ENCODE data around the gene NEURL3. TPM values are rescaled to one million over a fixed set of nuclear protein-coding genes. Genes with fewer than 3 reads are reported as not detected.

The NEURL3 gene
- total and polyA plus RNA-seq, 2 experiments from 2014 or later, result 1.8 to 8.1 TPM

DNA sequence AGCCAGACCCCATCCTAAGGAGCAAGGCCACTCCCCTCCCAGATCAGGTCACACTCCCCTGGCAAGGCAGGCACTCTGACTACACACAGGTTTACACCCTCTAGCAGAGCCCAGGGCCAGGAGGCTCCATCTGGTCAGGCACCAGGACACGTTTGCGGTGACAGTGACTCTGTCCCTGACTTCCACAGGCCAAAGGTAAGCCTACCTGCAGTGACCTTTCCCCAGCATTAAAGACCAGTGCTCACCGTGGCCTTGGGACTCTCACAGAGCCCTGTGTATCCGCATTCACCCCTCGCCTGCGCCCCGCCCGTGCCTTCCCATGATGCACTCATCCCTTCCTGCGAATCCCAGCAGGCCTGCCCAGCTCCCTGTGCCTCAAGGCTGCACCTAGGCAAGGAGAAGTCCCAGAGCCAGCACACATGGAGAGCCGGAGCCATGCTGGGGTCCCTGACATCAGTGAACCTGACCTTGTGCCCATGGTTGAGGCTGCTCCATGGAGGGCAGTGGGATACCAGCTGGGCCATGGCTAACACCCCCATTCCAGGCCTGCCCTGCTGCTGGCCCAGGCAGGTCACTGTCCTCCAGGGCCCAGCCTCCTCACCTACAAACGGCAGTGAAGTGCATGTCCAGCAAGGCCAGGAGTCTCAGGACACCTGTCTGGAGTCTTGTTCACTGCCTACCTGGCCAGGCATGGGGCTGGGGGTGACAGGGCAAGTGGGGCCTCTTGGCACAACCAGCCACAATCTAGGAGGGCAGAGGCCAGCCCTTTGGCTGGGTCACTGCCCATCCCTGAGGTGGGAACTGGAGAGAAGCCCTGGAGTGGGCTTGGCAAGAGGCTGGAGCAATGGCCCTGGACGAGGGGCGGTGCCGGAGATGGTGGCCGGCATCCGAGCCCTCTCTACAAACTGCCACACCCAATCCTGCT lies 3.0 kb downstream of the NEURL3 start:
- Histone ChIP-seq H2AFZ (no peak overlapping the region), H3K27me3 (no peaks in the 10 kb centered on the region), H3K79me2 (no peaks in the 10 kb centered on the region), H3K27ac (no peak overlapping the region), H3K9me2 (replicated peaks; ENCODE audit: insufficient read depth) (no peaks in the 10 kb centered on the region), H3K4me2 (no peak overlapping the region), H3K4me1 (ENCODE audit: insufficient read depth) (peaks cover 11% of the 10 kb centered on the region), H3K4me3 (no peak overlapping the region), H4K20me1 (ENCODE audit: insufficient read depth, poor library complexity, severe bottlenecking) (no peaks in the 10 kb centered on the region), H3K36me3 (replicated peaks; ENCODE audit: insufficient read depth, low read depth) (no peaks in the 10 kb centered on the region), H3K9me3 (ENCODE audit: low read depth) (no peaks in the 10 kb centered on the region)
- DNase-seq (ENCODE audit: low spot score), result peak; percentile 42
- WGBS (ENCODE audit: low lambda C conversion rate, missing lambda C conversion rate), result 78% methylated on average over 16 of the region's 16 CpGs
- no peak for TF ChIP-seq EZH2phosphoT487 (IDR thresholded peaks at IDR 0.05; ENCODE audit: low read depth, severe bottlenecking, unreplicated experiment)
- TF ChIP-seq, protein P1, sequence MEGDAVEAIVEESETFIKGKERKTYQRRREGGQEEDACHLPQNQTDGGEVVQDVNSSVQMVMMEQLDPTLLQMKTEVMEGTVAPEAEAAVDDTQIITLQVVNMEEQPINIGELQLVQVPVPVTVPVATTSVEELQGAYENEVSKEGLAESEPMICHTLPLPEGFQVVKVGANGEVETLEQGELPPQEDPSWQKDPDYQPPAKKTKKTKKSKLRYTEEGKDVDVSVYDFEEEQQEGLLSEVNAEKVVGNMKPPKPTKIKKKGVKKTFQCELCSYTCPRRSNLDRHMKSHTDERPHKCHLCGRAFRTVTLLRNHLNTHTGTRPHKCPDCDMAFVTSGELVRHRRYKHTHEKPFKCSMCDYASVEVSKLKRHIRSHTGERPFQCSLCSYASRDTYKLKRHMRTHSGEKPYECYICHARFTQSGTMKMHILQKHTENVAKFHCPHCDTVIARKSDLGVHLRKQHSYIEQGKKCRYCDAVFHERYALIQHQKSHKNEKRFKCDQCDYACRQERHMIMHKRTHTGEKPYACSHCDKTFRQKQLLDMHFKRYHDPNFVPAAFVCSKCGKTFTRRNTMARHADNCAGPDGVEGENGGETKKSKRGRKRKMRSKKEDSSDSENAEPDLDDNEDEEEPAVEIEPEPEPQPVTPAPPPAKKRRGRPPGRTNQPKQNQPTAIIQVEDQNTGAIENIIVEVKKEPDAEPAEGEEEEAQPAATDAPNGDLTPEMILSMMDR (IDR thresholded peaks at IDR 0.05; ENCODE audit: poor library complexity), result no peak
- TF ChIP-seq EZH2 (IDR thresholded peaks at IDR 0.05; ENCODE audit: borderline replicate concordance), result no peak

DNA sequence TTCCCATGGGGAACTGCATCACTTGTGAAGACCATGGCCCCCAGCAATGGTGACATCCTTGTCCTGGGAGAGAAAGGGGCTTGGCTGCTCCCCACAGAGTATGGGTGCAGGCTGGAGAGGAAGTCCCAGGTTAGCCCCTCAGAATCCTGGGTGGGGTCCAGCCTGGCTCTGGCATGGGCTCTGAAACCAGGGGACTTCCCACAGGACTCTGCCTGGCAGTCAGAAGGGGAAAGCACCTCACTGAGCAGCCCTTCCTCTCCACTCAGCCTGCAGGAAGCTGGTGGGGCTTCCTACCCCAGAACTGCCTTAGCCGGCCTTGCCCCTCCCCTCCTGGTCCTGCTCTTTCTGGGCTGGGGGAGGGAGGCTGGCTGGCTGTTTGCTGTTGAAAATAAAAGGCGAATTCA lies 3.7 kb downstream of the NEURL3 start:
- no peaks in the 10 kb centered on the region for H3K9me2 ChIP-seq (replicated peaks; ENCODE audit: insufficient read depth)
- H3K4me2 ChIP-seq, result no peak overlapping the region
- peaks cover 10% of the 10 kb centered on the region for H3K4me1 ChIP-seq (ENCODE audit: insufficient read depth)
- no peaks in the 10 kb centered on the region for H3K27me3 ChIP-seq
- H3K27ac ChIP-seq, result no peak overlapping the region
- H2AFZ ChIP-seq, result no peak overlapping the region
- 45% methylated on average over 2 of the region's 2 CpGs for WGBS (ENCODE audit: low lambda C conversion rate, missing lambda C conversion rate)
- DNase-seq (ENCODE audit: low spot score), result peak; percentile 8
- TF ChIP-seq EZH2phosphoT487 (IDR thresholded peaks at IDR 0.05; ENCODE audit: low read depth, severe bottlenecking, unreplicated experiment), result no peak
- TF ChIP-seq, protein P1 (IDR thresholded peaks at IDR 0.05; ENCODE audit: poor library complexity), result no peak
- TF ChIP-seq EZH2 (IDR thresholded peaks at IDR 0.05; ENCODE audit: borderline replicate concordance), result no peak
- H4K20me1 ChIP-seq (ENCODE audit: insufficient read depth, poor library complexity, severe bottlenecking), result no peaks in the 10 kb centered on the region
- H3K9me3 ChIP-seq (ENCODE audit: low read depth), result no peaks in the 10 kb centered on the region
- H3K36me3 ChIP-seq (replicated peaks; ENCODE audit: insufficient read depth, low read depth), result no peaks in the 10 kb centered on the region
- H3K79me2 ChIP-seq, result no peaks in the 10 kb centered on the region
- no peak overlapping the region for H3K4me3 ChIP-seq

DNA sequence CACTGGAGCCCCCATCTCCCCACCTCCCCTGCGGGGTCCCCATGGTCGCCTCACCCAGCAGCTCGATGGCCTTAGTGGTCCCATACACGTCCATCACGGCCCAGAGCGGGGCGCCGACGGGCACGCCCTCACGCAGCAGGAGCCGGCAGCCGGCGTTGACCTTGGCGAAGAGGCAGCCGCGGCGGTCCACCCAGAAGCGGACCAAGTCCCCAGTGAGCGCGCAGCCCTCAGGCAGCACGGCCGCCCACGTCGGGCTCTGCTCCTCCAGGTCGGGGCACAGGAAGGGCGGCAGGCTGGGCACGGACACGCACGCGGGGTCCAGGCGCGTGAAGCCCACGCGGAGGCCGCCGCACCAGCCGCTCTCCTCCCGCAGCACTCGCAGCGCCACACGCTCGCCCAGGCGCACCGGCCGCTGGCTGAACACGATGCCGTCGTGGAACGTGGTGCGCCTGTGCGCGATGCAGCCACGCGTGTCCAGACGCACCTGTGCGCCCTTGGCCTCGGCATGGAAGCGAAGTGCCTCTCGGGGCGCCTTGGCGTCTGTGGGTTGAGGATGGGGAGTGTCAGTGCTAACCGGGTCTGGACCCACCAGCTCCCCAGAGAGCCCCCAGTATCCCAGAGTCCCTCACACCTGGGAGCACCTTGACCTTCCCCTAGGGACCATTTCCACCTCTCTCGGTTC lies 4.6 kb downstream of the NEURL3 start:
- no peaks in the 10 kb centered on the region for H3K9me2 ChIP-seq (replicated peaks; ENCODE audit: insufficient read depth)
- TF ChIP-seq EZH2phosphoT487 (IDR thresholded peaks at IDR 0.05; ENCODE audit: low read depth, severe bottlenecking, unreplicated experiment) (no peak), EZH2 (IDR thresholded peaks at IDR 0.05; ENCODE audit: borderline replicate concordance) (no peak)
- TF ChIP-seq, protein P1 (IDR thresholded peaks at IDR 0.05; ENCODE audit: poor library complexity), result no peak
- 98% methylated on average over 57 of the region's 64 CpGs for WGBS (ENCODE audit: low lambda C conversion rate, missing lambda C conversion rate)

More for the DNA sequence above, 4.6 kb downstream of the NEURL3 start:
- peak; percentile 4 for DNase-seq (ENCODE audit: low spot score)
- H3K4me1 ChIP-seq (ENCODE audit: insufficient read depth), result peaks cover under 1% of the 10 kb centered on the region
- no peak overlapping the region for H3K4me3 ChIP-seq
- no peaks in the 10 kb centered on the region for H3K27me3 ChIP-seq
- no peaks in the 10 kb centered on the region for H3K79me2 ChIP-seq
- H3K9me3 ChIP-seq (ENCODE audit: low read depth), result no peaks in the 10 kb centered on the region
- H3K36me3 ChIP-seq (replicated peaks; ENCODE audit: insufficient read depth, low read depth), result no peaks in the 10 kb centered on the region
- H4K20me1 ChIP-seq (ENCODE audit: insufficient read depth, poor library complexity, severe bottlenecking), result no peaks in the 10 kb centered on the region
- no peak overlapping the region for H3K4me2 ChIP-seq
- no peak overlapping the region for H2AFZ ChIP-seq
- H3K27ac ChIP-seq, result no peak overlapping the region
